ENCODE data around the gene CMPK2. TPM values are rescaled to one million over a fixed set of nuclear protein-coding genes. Genes with fewer than 3 reads are reported as not detected.

The CMPK2 gene
- total and polyA plus RNA-seq, 2 experiments from 2014 or later, result 0.54 to 0.61 TPM

- no peak overlapping the region for H3K27ac ChIP-seq
Measured at GRCh38 chr2:6879011-6879410, 13.3 kb upstream of the CMPK2 start.

GRCh38 chr2:6878549-6878948 lies 12.8 kb upstream of the CMPK2 start:
- Histone ChIP-seq H3K9me3 (ENCODE audit: low read depth) (no peaks in the 10 kb centered on the region), H3K36me3 (no peaks in the 10 kb centered on the region), H3K27ac (no peak overlapping the region), H3K4me3 (no peak overlapping the region), H3K4me1 (ENCODE audit: low read depth) (no peaks in the 10 kb centered on the region), H3K27me3 (no peaks in the 10 kb centered on the region)
- no peak for DNase-seq (ENCODE audit: low read depth in 1 of 2, low spot score in 1 of 2)
- TF ChIP-seq CTCF (IDR thresholded peaks at IDR 0.05; ENCODE audit: low read depth, low read length), result no peak

More at GRCh38 chr2:6879011-6879410, 13.3 kb upstream of the CMPK2 start:
- no peak for TF ChIP-seq CTCF (IDR thresholded peaks at IDR 0.05; ENCODE audit: low read depth, low read length)
- no peaks in the 10 kb centered on the region for H3K4me1 ChIP-seq (ENCODE audit: low read depth)
- H3K9me3 ChIP-seq (ENCODE audit: low read depth), result no peaks in the 10 kb centered on the region
- DNase-seq (ENCODE audit: low read depth in 1 of 2, low spot score in 1 of 2), result peak in 1 of 2 donors; percentile 13
- no peak overlapping the region for H3K4me3 ChIP-seq
- no peaks in the 10 kb centered on the region for H3K27me3 ChIP-seq
- no peaks in the 10 kb centered on the region for H3K36me3 ChIP-seq

GRCh38 chr2:6877402-6878304 lies 11.9 kb upstream of the CMPK2 start, which contains the start of gene RSAD2:
Gene RSAD2 (plus strand): TSS chr2:6877777. CDS start chr2:6877801, 24 bp downstream.
- DNase-seq (ENCODE audit: low read depth in 1 of 2, low spot score in 1 of 2), result peak in 1 of 2 donors; percentile 28
- TF ChIP-seq CTCF (IDR thresholded peaks at IDR 0.05; ENCODE audit: low read depth, low read length), result no peak
- H3K4me1 ChIP-seq (ENCODE audit: low read depth), result no peaks in the 10 kb centered on the region
- H3K27me3 ChIP-seq, result no peaks in the 10 kb centered on the region
- H3K36me3 ChIP-seq, result no peaks in the 10 kb centered on the region
- H3K27ac ChIP-seq, result no peak within 1 kb of the TSS
- H3K9me3 ChIP-seq (ENCODE audit: low read depth), result no peaks in the 10 kb centered on the region
- H3K4me3 ChIP-seq, result no peak within 1 kb of the TSS

GRCh38 chr2:6876309-6876708 lies 10.6 kb upstream of the CMPK2 start:
- DNase-seq (ENCODE audit: low read depth in 1 of 2, low spot score in 1 of 2), result no peak
- H3K27ac ChIP-seq, result no peak overlapping the region
- no peak overlapping the region for H3K4me3 ChIP-seq
- no peaks in the 10 kb centered on the region for H3K4me1 ChIP-seq (ENCODE audit: low read depth)
- no peaks in the 10 kb centered on the region for H3K27me3 ChIP-seq
- no peaks in the 10 kb centered on the region for H3K36me3 ChIP-seq
- H3K9me3 ChIP-seq (ENCODE audit: low read depth), result no peaks in the 10 kb centered on the region
- no peak for TF ChIP-seq CTCF (IDR thresholded peaks at IDR 0.05; ENCODE audit: low read depth, low read length)

- no peaks in the 10 kb centered on the region for H3K27me3 ChIP-seq
- no peak overlapping the region for H3K27ac ChIP-seq
- no peaks in the 10 kb centered on the region for H3K9me3 ChIP-seq (ENCODE audit: low read depth)
Measured at GRCh38 chr2:6874032-6874431, 8.3 kb upstream of the CMPK2 start.

More at GRCh38 chr2:6874032-6874431, 8.3 kb upstream of the CMPK2 start:
- no peak for TF ChIP-seq CTCF (IDR thresholded peaks at IDR 0.05; ENCODE audit: low read depth, low read length)
- no peaks in the 10 kb centered on the region for H3K4me1 ChIP-seq (ENCODE audit: low read depth)
- H3K4me3 ChIP-seq, result no peak overlapping the region
- no peak for DNase-seq (ENCODE audit: low read depth in 1 of 2, low spot score in 1 of 2)
- no peaks in the 10 kb centered on the region for H3K36me3 ChIP-seq
